Measurements from ENCODE around the gene MILR1.

Gene MILR1

GRCh38 chr17:64443086-64443760, 5.7 kb upstream of the MILR1 start:
- H3K4me3 ChIP-seq (replicated peaks; ENCODE audit: low read depth, low read length): no peak overlapping the region
- TF ChIP-seq CTCF (IDR thresholded peaks at IDR 0.05; ENCODE audit: low read depth, low read length, missing control alignments): no peak
- DNase-seq (ENCODE audit: extremely low read depth, low read depth): no peak

GRCh38 chr17:64447526-64447925, 1.4 kb upstream of the MILR1 start:
- no peak for TF ChIP-seq CTCF (IDR thresholded peaks at IDR 0.05; ENCODE audit: low read depth, low read length, missing control alignments)
- H3K4me3 ChIP-seq (replicated peaks; ENCODE audit: low read depth, low read length): no peak overlapping the region
- no peak for DNase-seq (ENCODE audit: extremely low read depth, low read depth)

- no peak for DNase-seq (ENCODE audit: extremely low read depth, low read depth)
- TF ChIP-seq CTCF (IDR thresholded peaks at IDR 0.05; ENCODE audit: low read depth, low read length, missing control alignments): no peak
- no peak overlapping the region for H3K4me3 ChIP-seq (replicated peaks; ENCODE audit: low read depth, low read length)
These were observed 630 bp downstream of the MILR1 start for GRCh38 chr17:64449545-64449944.

GRCh38 chr17:64455993-64456885, 7.3 kb downstream of the MILR1 start:
- H3K4me3 ChIP-seq (replicated peaks; ENCODE audit: low read depth, low read length): no peak overlapping the region
- DNase-seq (ENCODE audit: extremely low read depth, low read depth): no peak
- no peak for TF ChIP-seq CTCF (IDR thresholded peaks at IDR 0.05; ENCODE audit: low read depth, low read length, missing control alignments)

- no peak for TF ChIP-seq CTCF (IDR thresholded peaks at IDR 0.05; ENCODE audit: low read depth, low read length, missing control alignments)
- H3K4me3 ChIP-seq (replicated peaks; ENCODE audit: low read depth, low read length): no peak overlapping the region
- no peak for DNase-seq (ENCODE audit: extremely low read depth, low read depth)
These were observed 8.2 kb downstream of the MILR1 start for GRCh38 chr17:64457156-64457555.

GRCh38 chr17:64458756-64459155, 9.8 kb downstream of the MILR1 start:
- no peak for DNase-seq (ENCODE audit: extremely low read depth, low read depth)
- no peak overlapping the region for H3K4me3 ChIP-seq (replicated peaks; ENCODE audit: low read depth, low read length)
- TF ChIP-seq CTCF (IDR thresholded peaks at IDR 0.05; ENCODE audit: low read depth, low read length, missing control alignments): no peak

Measured in HFF-Myc (cell line).